ENCODE measurements around the gene RALA.

Gene RALA, protein sequence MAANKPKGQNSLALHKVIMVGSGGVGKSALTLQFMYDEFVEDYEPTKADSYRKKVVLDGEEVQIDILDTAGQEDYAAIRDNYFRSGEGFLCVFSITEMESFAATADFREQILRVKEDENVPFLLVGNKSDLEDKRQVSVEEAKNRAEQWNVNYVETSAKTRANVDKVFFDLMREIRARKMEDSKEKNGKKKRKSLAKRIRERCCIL

GRCh38 chr7:39623047-39623731 is at the start of gene RALA:
RALA (plus strand) TSS chr7:39623572; CDS start chr7:39686668, 63,096 bp downstream.
- peak; percentile 80 to 89 for DNase-seq (ENCODE audit: low read depth in 2 of 2)

GRCh38 chr7:39574673-39575349 is 48.6 kb upstream of the RALA start:
- DNase-seq (ENCODE audit: low read depth in 2 of 2): no peak

GRCh38 chr7:39577229-39577874 is 46.0 kb upstream of the RALA start:
- no peak for DNase-seq (ENCODE audit: low read depth in 2 of 2)

DNA sequence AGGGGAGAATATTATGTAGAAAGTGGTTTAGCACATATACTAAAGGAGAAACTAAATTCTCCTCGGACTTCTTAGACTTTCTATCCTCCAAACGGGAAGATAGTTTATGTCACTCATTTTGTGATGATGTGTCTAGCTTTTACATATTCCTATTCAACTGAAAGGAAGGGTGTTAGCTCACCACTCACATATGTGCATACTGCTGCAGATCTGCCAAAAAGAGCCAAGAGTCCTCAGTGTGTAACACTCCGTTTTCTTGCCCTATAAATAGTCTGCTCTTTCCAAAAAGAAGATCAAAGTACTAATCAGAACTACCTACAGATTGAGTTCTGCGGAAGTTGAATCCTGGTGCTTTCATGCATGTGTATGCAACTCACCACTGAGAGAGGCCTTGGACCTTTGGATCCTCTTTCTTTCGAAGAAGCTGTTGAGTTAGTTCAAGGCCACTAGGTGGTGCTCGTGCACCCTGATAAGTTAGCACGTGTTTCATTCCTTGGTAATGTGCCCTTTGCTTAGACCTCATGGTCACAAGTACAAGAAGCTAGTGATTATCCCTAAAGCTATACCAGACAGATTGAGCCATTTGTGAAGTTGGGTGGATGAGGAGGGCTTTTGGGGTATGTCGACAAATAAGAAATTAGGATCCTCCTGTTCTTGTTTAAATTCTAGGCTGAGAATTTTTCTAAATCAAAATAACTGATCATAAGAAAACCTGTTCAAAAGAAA is 43.1 kb upstream of the RALA start:
- DNase-seq (ENCODE audit: low read depth in 2 of 2): peak; percentile 60 to 74

GRCh38 chr7:39582536-39582935 is 40.8 kb upstream of the RALA start:
- DNase-seq (ENCODE audit: low read depth in 2 of 2): no peak

DNA sequence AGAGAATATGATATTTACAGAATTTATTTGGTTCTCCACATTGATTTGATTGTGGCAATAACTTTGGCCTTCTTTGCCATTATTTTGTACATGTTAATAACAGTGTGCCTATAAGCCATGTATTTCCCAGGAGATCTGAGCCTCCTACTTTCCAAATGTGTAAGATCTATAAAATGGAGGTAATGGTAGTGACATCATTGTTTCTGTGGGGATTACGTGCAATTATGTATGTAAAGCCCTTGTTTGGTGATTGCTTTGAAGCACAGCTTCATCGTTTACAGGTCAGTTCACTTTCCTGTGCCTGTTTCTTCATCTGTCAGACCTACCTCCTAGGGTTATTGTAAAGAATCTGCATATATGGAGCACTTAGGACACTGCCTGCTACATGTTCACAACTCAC is 39.8 kb upstream of the RALA start:
- DNase-seq (ENCODE audit: low read depth in 2 of 2): no peak

DNA sequence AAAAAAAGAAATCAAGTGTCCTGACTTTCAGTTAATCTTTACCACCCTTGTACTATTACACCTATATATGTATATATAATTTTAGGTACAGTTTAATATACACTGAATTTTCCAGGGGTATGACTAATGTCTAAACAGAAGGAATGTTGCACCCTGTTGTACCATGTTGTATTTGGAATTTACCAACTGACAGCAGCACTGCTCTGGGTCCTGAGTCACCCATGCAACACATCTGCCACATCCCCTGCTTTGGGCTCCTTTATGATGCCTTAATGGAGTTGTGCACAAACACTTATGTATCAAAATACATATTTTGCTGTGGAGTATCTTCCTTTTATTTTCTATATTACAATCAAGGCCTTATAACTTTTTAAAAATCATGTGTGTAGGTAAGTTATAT is 36.0 kb upstream of the RALA start:
- DNase-seq (ENCODE audit: low read depth in 2 of 2): no peak

DNA sequence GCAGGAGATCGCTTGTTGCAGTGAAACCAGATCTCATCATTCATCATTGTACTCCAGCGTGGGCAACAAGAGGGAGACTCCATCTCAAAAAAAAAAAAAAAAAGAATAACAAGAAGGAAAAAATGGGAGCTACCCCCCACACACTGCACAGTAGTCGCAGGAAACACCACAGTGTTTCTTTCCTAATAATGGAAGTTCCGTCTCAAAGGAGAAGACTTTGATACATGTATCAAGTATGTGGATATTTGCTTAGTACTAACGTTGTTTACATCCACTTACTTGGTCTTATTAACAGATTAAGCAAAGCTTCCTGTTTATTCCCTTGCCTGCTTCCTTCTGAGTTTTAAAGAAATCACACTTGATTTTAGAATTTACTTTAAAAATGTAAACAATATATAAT is 35.0 kb upstream of the RALA start:
- no peak for DNase-seq (ENCODE audit: low read depth in 2 of 2)

- peak; percentile 49 to 82 for DNase-seq (ENCODE audit: low read depth in 2 of 2)
Observed at GRCh38 chr7:39589323-39590111, 33.9 kb upstream of the RALA start.

DNA sequence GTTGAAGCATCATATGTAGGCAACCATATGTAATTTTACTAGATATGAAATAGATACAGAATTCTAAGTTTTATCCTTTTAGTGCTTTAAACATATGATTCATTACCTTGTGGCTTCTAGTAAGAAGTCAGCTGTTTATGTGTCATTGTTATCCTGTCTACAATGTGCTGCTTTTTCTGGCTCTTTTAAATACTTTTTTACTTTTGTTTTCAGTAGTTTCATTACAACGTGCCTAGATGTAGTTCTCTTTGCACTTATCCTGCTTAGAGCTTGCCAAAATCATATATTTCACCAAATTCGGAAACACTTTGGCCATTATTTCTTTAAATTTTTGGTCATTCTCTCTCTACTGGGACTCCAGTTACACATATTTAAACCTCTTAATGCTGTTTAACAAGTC is 30.8 kb upstream of the RALA start:
- no peak for DNase-seq (ENCODE audit: low read depth in 2 of 2)

GRCh38 chr7:39594988-39595620 is 28.3 kb upstream of the RALA start:
- no peak for DNase-seq (ENCODE audit: low read depth in 2 of 2)

DNA sequence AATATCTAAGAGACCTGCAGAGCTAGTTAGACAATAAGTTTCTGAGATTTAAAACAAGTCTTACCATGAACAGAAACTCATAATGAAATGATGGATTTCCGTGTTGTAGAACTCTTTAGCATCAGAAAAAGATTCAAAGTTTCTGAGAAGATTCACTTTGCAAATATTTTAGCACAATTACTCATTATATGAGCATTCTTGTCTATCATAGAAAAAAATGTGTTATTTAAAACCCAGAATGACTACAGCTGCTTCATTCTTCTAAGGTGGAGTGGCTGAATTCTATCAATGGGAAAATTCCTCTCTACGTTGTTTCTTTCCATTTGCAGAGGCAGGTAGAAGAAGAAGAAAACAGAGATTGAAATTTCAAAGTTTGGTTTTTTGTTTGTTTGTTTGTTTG is 21.0 kb upstream of the RALA start:
- no peak for DNase-seq (ENCODE audit: low read depth in 2 of 2)

GRCh38 chr7:39603924-39604323 is 19.4 kb upstream of the RALA start:
- no peak for DNase-seq (ENCODE audit: low read depth in 2 of 2)

- no peak for DNase-seq (ENCODE audit: low read depth in 2 of 2)
Observed at GRCh38 chr7:39605087-39605486, 18.3 kb upstream of the RALA start.

GRCh38 chr7:39606352-39606751 is 17.0 kb upstream of the RALA start:
- DNase-seq (ENCODE audit: low read depth in 2 of 2): no peak

DNA sequence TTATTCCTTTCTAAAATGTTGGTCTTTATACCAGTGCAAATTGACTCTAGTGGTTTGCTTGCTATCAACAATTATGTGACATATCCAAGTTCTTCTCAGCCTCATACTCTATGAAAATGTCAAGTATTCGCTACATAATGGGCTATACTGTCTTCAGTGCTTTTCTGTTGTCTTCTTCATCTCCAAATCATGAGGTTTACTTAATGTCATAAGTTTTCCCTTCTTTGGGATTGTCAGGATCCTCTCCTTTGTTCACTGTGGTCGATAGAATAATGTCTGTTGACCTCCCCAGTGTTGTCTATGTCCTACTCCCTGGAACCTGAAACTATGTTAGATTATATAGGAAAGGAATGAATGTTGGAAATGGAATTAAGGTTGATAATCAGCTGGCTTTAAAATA is 16.4 kb upstream of the RALA start:
- no peak for DNase-seq (ENCODE audit: low read depth in 2 of 2)

DNA sequence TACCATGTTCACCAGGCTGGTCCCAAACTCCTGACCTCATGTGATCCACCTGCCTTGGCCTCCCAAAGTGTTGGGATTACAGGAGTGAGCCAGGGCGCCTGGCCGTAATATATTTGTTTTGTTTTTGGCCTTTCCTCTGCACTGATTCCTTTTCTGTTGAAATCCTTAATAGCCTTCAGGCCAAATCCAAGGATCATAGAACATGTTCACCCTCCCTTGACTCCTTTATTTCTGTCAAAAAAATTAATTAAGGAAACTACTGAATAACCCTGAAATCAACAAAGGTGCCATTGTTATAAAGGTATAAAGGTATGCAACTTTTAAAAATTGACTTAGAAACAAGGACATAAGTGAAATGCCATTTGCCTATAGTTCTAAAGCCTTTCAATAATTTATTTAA is 15.5 kb upstream of the RALA start:
- no peak for DNase-seq (ENCODE audit: low read depth in 2 of 2)

GRCh38 chr7:39608278-39608677 is 15.1 kb upstream of the RALA start:
- no peak for DNase-seq (ENCODE audit: low read depth in 2 of 2)

DNA sequence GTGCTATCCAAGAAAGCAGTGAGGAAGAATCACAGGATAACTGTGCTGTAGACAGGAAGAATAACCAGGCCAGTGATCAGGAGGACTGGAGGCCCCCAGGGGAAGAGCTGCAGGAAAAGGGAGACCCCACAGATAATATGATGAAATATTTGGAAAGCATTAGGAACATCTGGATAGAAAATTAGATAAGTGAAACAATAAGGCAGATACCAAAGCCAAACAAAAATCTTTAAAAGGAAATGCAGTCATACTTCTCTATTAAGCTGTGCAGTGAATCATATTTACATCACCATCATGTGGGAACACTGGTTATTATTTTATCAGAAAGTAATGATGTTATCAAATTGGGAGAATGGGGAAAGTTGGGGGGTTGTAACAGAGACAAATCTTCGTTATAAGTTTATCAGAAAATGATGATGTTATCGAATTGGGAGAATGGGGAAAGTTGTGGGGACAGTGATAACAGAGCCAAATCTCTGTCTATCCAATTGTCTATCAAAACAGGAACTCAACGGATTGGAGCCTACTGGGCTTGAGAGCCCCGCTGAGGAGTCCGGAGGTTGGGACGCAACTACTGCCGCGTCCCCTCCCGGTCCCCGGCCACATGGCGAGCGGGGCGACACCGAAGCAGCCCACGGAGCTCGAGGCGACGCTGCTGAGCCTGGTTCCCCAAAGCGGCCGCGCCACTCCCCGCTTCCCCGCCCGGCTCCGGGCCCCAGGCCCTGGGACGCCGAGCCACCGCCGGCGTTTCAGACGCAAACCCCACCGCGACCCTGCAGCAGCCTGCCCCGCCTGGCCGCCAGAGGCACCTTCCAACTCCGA is 14.0 kb upstream of the RALA start:
- DNase-seq (ENCODE audit: low read depth in 2 of 2): peak in 1 of 2 donors; percentile 1

DNA sequence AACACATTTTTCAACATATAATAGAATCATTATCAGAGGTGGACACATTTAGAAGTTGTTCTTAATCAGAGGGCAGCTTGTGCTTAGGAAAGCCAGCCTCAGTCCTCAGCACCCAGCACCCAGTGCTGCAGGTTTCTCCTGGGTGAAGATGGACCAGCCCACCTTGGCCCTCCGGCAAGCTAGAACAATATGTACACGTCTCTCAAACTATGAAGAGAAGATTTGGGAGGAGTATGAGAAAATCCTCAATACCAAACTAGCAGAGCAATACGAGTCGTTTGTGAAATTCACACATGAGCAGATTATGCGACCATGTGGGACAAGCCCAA is 13.5 kb upstream of the RALA start:
- DNase-seq (ENCODE audit: low read depth in 2 of 2): no peak
